Heart right ventricle (tissue), 16 donors: ENCODE results near the gene GABPB1. TPM values are rescaled to one million over a fixed set of nuclear protein-coding genes. Genes with fewer than 3 reads are reported as not detected.

Source experiments
- ATAC-seq, 8 donors: fragments of 200-7000 bp; cut with Tn5 transposase; one replicate each; pipeline ENCODE4 v1.9.1; 2020; ENCODE audit warnings: mild to moderate bottlenecking in 8 of 8, moderate library complexity in 8 of 8, moderate number of reproducible peaks in 1 of 8
- DNase-seq, 2 donors: peaks; one replicate each; pipeline ENCODE4 v3.0.0-alpha.2; 2020
- H3K27ac ChIP-seq, 10 donors: fragments of 200-600 bp; sonication (generic) in 2 of 10; one replicate each; pipeline versions ENCODE4 v1.5.0 to v1.8.0; 2020 to 2022; ENCODE audit warnings: mild to moderate bottlenecking in 3 of 10
- H3K27me3 ChIP-seq, 7 donors: fragments of 200-600 bp; one replicate each; pipeline ENCODE4 v1.8.0; 2021 to 2022; ENCODE audit warnings: mild to moderate bottlenecking in 2 of 7
- H3K36me3 ChIP-seq, 9 donors: fragments of 200-600 bp; sonication (generic) in 1 of 9; one replicate each; pipeline versions ENCODE4 v1.5.0 to v1.8.0; 2020 to 2022; ENCODE audit warnings: mild to moderate bottlenecking in 2 of 9
- H3K4me1 ChIP-seq, 9 donors: fragments of 200-600 bp; sonication (generic) in 1 of 9; one replicate each; pipeline versions ENCODE4 v1.5.0 to v1.8.0; 2020 to 2022; ENCODE audit warnings: mild to moderate bottlenecking in 4 of 9
- H3K4me3 ChIP-seq, 10 donors: fragments of 200-600 bp; sonication (generic) in 2 of 10; one replicate each; pipeline versions ENCODE4 v1.5.0 to v1.8.0; 2020 to 2022; ENCODE audit warnings: mild to moderate bottlenecking in 7 of 10, moderate library complexity in 2 of 10
- H3K9me3 ChIP-seq, 11 donors: fragments of 200-600 bp in 10 of 11; sonication (generic) in 2 of 11; one replicate each; pipeline versions ENCODE4 v1.5.0 to v1.8.0; 2013 to 2022; ENCODE audit warnings: mild to moderate bottlenecking in 2 of 11, control low read depth in 1 of 11, moderate library complexity in 1 of 11
- CTCF ChIP-seq, 9 donors: fragments of 200-600 bp; sonication (generic) in 2 of 9; IDR thresholded peaks; one replicate each; pipeline versions ENCODE4 v1.5.0 to v1.8.0; 2021 to 2022; ENCODE audit warnings: antibody characterized with exemption in 9 of 9, mild to moderate bottlenecking in 5 of 9, moderate library complexity in 1 of 9
- WGBS, 2 donors: extraction: QIAGEN DNeasy Blood & Tissue Kit; methylation state at CpG; one replicate each; pipeline ENCODE4 v1.1.7; 2013; ENCODE audit warnings: inconsistent platforms in 1 of 2; 5-methylcytosine and 5-hydroxymethylcytosine counted together
- intact Hi-C, 10 donors: fragments of 100-400 bp; cut with DNase I; formaldehyde crosslinking; loops; one replicate each; pipeline versions ENCODE4 v1.11.1 to v1.14.2; 2022
- polyA plus RNA-seq, 2 donors: library from polyadenylated mRNA; stranded (reverse); fragments of 200-250 nt; gene quantifications; one replicate each; pipeline ENCODE4 v1.2.3, GENCODE V29; 2013
- total RNA-seq, 10 donors: library from RNA; stranded (reverse); fragmentation: NEBNext Ultra II Directional in 3 of 10; extraction: Animal tissue kit (Norgen Biotek cat#: 25700) in 3 of 10; gene quantifications; one replicate each; pipeline versions ENCODE4 v1.2.1 to v1.2.4, GENCODE V29; 2021 to 2023
- donor health status: Arrhythmogenic right ventricular cardiomyopathy.
- donor health status: ischemic (EF 13 %, LVEDD 7.1; RV severe dilation, severe dysfunction).
- donor health status: healthy with polysubstance abuse.
- donor health status: DM: no; HTN: yes; CAD: no.
- donor health status: DM: no; HTN: no; CAD: no.
- donor health status: ischemic (EF 25% LVEDD 6.9; RV normal size, moderate dysfunction).
- donor health status: ischemic (EF 25% LVEDD 5.7; RV mildly dilated, moderate dysfunction).
- donor health status: healthy.
- donor health status: DM: yes; HTN: yes; CAD: no.
- donor health status: Ischemic cardiomyopathy.
- donor health status: ischemic (EF 35%, LVEDD 5.7; RV mildly dilated, moderate dysfunction).
- donor health status: nonischemic (EF 11% LVEDD 7.7; RV severe dilation, severe dysfunction).
- donor health status: DM: yes; HTN: yes; CAD: no.
- donor health status: PGD.
- donor health status: ischemic (EF 29% LVEDD 5.4; RV normal size, mild dysfunction).
- donor health status: nonischemic (EF 23%, LVEDD 6.1; RV moderate dilation, normal function).

Gene GABPB1
- total and polyA plus RNA-seq, 12 donors = 5.3 to 12.6 (median 8.5) TPM

- H3K27me3 ChIP-seq = no peaks in the 10 kb centered on the region
- WGBS, 2 donors = 89 to 92% methylated on average over 1 of the region's 1 CpG
- no peak for ATAC-seq
- no peak overlapping the region for H3K27ac ChIP-seq
- no peak overlapping the region for H3K4me3 ChIP-seq
- no peaks in the 10 kb centered on the region for H3K9me3 ChIP-seq
- peak in 3 of 9 donors; percentile 5 to 33 (median 9) for TF ChIP-seq CTCF (IDR thresholded peaks at IDR 0.05)
- H3K36me3 ChIP-seq = peaks cover 0 to 69% (median 5%) of the 10 kb centered on the region in 9 donors
- H3K4me1 ChIP-seq = peaks cover 0 to 33% (median 16%) of the 10 kb centered on the region in 9 donors
- intact Hi-C loops = loop anchor here in 1 of 10 donors (5.0 kb wide), 1 partner anchor 63 kb away; the partner anchor contains the start of gene USP8
- DNase-seq = no peak
Measured at GRCh38 chr15:50358845-50359244, 3.8 kb upstream of the GABPB1 start.

GRCh38 chr15:50355980-50356379 is 982 bp upstream of the GABPB1 start:
- DNase-seq (no peak), ATAC-seq (no peak)
- 11 to 21% methylated on average over 2 of the region's 2 CpGs for WGBS, 2 donors
- Histone ChIP-seq H3K4me1 (peaks cover 0 to 56% (median 40%) of the 10 kb centered on the region in 9 donors), H3K9me3 (no peaks in the 10 kb centered on the region), H3K36me3 (peaks cover 0 to 41% (median 0%) of the 10 kb centered on the region in 9 donors), H3K4me3 (peak overlapping the region; percentile 61 to 97 (median 94)), H3K27me3 (no peaks in the 10 kb centered on the region), H3K27ac (peak overlapping the region in 9 of 10 donors; percentile 97 to 100 (median 99))
- TF ChIP-seq CTCF (IDR thresholded peaks at IDR 0.05) = no peak
- intact Hi-C loops = loop anchor here in 2 of 10 donors (2.0 to 5.0 kb wide), 2 partner anchors 66 to 69 kb away; partner anchors contain the start of gene USP8 (in 2 of the 2)

- H3K4me1 ChIP-seq = peaks cover 0 to 60% (median 44%) of the 10 kb centered on the region in 9 donors
- peak overlapping the region; percentile 97 to 100 (median 99) for H3K27ac ChIP-seq
- intact Hi-C loops = loop anchor here in 2 of 10 donors (2.0 to 5.0 kb wide), 2 partner anchors 67 to 69 kb away; partner anchors contain the start of gene USP8 (in 2 of the 2)
- no peaks in the 10 kb centered on the region for H3K9me3 ChIP-seq
- DNase-seq = no peak
- ATAC-seq = peak; percentile 1 to 35 (median 14)
- WGBS, 2 donors = 1% methylated on average over 8 of the region's 8 CpGs
- TF ChIP-seq CTCF (IDR thresholded peaks at IDR 0.05) = no peak
- H3K4me3 ChIP-seq = peak overlapping the region; percentile 61 to 97 (median 94)
- no peaks in the 10 kb centered on the region for H3K27me3 ChIP-seq
- peaks cover 0 to 36% (median 0%) of the 10 kb centered on the region in 9 donors for H3K36me3 ChIP-seq
Measured at GRCh38 chr15:50355619-50355905, 564 bp upstream of the GABPB1 start.

- ATAC-seq (peak; percentile 20 to 76 (median 40)), DNase-seq (peak; percentile 42 to 43)
- 0% methylated on average over 78 to 79 of the region's 79 CpGs for WGBS, 2 donors
- Histone ChIP-seq H3K4me3 (peak overlapping the region; percentile 61 to 97 (median 94)), H3K4me1 (peaks cover 0 to 74% (median 58%) of the 10 kb centered on the region in 9 donors), H3K36me3 (peaks cover 0 to 23% (median 0%) of the 10 kb centered on the region in 9 donors), H3K27ac (peak overlapping the region; percentile 97 to 100 (median 99)), H3K27me3 (no peaks in the 10 kb centered on the region), H3K9me3 (no peaks in the 10 kb centered on the region)
- intact Hi-C loops = loop anchor here in 2 of 10 donors (1.0 to 2.0 kb wide), 2 partner anchors 70 to 71 kb away; partner anchors contain the start of gene USP8 (in 2 of the 2)
- TF ChIP-seq CTCF (IDR thresholded peaks at IDR 0.05) = no peak
Measured at GRCh38 chr15:50353975-50354837, 792 bp downstream of the GABPB1 start.
